CD4-positive, CD25-positive, alpha-beta regulatory T cell (primary cell): ENCODE results near the gene SESN3. TPM values are rescaled to one million over a fixed set of nuclear protein-coding genes. Genes with fewer than 3 reads are reported as not detected.
"Not testable (repeated sequence)": the region's sequence is repeated elsewhere in the genome, so short reads cannot be mapped to it uniquely, and the experiment has no call there.

Experiments
- ATAC-seq, 2 donors: fragments of 150-1000 bp; cut with Tn5 transposase; one replicate each; pipeline ENCODE4 v1.10.0; 2021; ENCODE audit warnings: low read depth in 2 of 2, moderate number of reproducible peaks in 2 of 2, moderate library complexity in 1 of 2
- DNase-seq, 3 donors: peaks; one replicate each; pipeline versions ENCODE4 v3.0.0 to v3.0.0-alpha.2; 2012 to 2022; ENCODE audit warnings: mixed read lengths in 1 of 3
- H3K27ac ChIP-seq: one replicate; pipeline ENCODE4 v1.7.0; 2013; ENCODE audit warnings: mild to moderate bottlenecking, low read length; ENCODE audit not compliant: insufficient read depth, poor library complexity, severe bottlenecking
- H3K27me3 ChIP-seq: one replicate; pipeline ENCODE4 v1.7.0; 2013; ENCODE audit warnings: low read length; ENCODE audit not compliant: control insufficient read depth, insufficient read depth
- H3K36me3 ChIP-seq: one replicate; pipeline ENCODE4 v1.7.0; 2013; ENCODE audit warnings: mild to moderate bottlenecking, low read length, moderate library complexity; ENCODE audit not compliant: control insufficient read depth, insufficient read depth
- H3K4me1 ChIP-seq: 2 replicates; pipeline ENCODE4 v1.7.0; 2013; ENCODE audit warnings: mild to moderate bottlenecking, low read length; ENCODE audit not compliant: insufficient read depth, control insufficient read depth, poor library complexity, severe bottlenecking
- H3K4me3 ChIP-seq: one replicate; pipeline ENCODE4 v1.7.0; 2013; ENCODE audit warnings: low read depth, mild to moderate bottlenecking, low read length, moderate library complexity
- H3K9me3 ChIP-seq, 2 experiments: 1 replicate in 1 of 2; 2 replicates in 1 of 2; pipeline ENCODE4 v1.7.0; 2013; ENCODE audit warnings: low read length in 2 of 2, mild to moderate bottlenecking in 1 of 2, moderate library complexity in 1 of 2; ENCODE audit not compliant: control insufficient read depth in 2 of 2
- H3K27ac Mint-ChIP-seq, 3 donors: one replicate each; pipeline ENCODE4 v1.8.0; 2020 to 2022; ENCODE audit warnings: mild to moderate bottlenecking in 3 of 3, mixed read lengths in 3 of 3, moderate library complexity in 2 of 3
- H3K27me3 Mint-ChIP-seq: one replicate; pipeline ENCODE4 v1.8.0; 2022; ENCODE audit warnings: mild to moderate bottlenecking, mixed read lengths
- H3K36me3 Mint-ChIP-seq: one replicate; pipeline ENCODE4 v1.8.0; 2020; ENCODE audit warnings: mixed read lengths
- H3K4me1 Mint-ChIP-seq, 4 donors: one replicate each; pipeline ENCODE4 v1.8.0; 2020 to 2022; ENCODE audit warnings: mixed read lengths in 4 of 4, mild to moderate bottlenecking in 1 of 4
- H3K4me3 Mint-ChIP-seq, 4 donors: one replicate each; pipeline ENCODE4 v1.8.0; 2020 to 2022; ENCODE audit warnings: mild to moderate bottlenecking in 4 of 4, mixed read lengths in 4 of 4, moderate library complexity in 3 of 4
- H3K9me3 Mint-ChIP-seq, 7 donors: one replicate each; pipeline ENCODE4 v1.8.0; 2020 to 2022; ENCODE audit warnings: mixed read lengths in 7 of 7, mild to moderate bottlenecking in 3 of 7, moderate library complexity in 2 of 7
- polyA plus RNA-seq, 4 donors: library from polyadenylated mRNA; unstranded; fragments of 300-500 nt; fragmentation: Illumina TruSeq; gene quantifications; one replicate each; pipeline ENCODE4 v1.2.3, GENCODE V29; 2021
- total RNA-seq: library from RNA; stranded (reverse); gene quantifications from one replicate; pipeline ENCODE4 v1.2.3, GENCODE V29; 2022

Gene SESN3
- total and polyA plus RNA-seq, 5 donors from 2014 or later: 4.2 to 73.3 (median 7.4) TPM

DNA sequence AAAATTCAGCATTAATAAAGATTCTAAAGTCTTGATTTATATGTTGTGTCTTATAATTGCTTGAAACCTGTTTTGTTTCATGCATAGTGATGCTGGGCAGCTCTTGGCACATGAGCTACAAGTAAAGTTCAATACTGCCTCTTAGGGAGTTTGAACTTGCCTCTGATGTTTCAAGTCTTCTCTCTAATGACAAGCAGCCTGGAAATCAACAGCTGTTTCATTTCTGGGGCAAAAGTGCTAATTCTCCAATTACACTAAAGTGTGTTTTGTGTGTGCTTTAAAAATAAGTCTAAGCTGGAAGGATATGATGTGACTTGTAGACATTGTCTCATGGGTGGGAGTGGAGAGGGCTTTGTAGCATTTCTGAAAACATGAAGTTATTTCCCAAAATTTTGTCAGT lies 23.7 kb upstream of the SESN3 start:
- peak overlapping the region; percentile 83 to 93 (median 83) for H3K27ac Mint-ChIP-seq
- H3K4me1 Mint-ChIP-seq: peaks cover 21 to 55% (median 46%) of the 10 kb centered on the region in 4 donors
- DNase-seq (no peak), ATAC-seq (peak in 1 of 2 donors; percentile 2)
- H3K27me3 Mint-ChIP-seq: no peaks in the 10 kb centered on the region
- peak overlapping the region; percentile 75 for H3K27ac ChIP-seq
- H3K4me1 ChIP-seq: peaks cover 37% of the 10 kb centered on the region
- H3K36me3 ChIP-seq: no peaks in the 10 kb centered on the region
- no peaks in the 10 kb centered on the region for H3K27me3 ChIP-seq
- H3K9me3 Mint-ChIP-seq: no peaks in the 10 kb centered on the region
- no peaks in the 10 kb centered on the region for H3K36me3 Mint-ChIP-seq
- no peaks in the 10 kb centered on the region for H3K9me3 ChIP-seq
- peak overlapping the region in 3 of 4 donors; percentile 71 to 89 (median 87) for H3K4me3 Mint-ChIP-seq
- peak overlapping the region; percentile 93 for H3K4me3 ChIP-seq

DNA sequence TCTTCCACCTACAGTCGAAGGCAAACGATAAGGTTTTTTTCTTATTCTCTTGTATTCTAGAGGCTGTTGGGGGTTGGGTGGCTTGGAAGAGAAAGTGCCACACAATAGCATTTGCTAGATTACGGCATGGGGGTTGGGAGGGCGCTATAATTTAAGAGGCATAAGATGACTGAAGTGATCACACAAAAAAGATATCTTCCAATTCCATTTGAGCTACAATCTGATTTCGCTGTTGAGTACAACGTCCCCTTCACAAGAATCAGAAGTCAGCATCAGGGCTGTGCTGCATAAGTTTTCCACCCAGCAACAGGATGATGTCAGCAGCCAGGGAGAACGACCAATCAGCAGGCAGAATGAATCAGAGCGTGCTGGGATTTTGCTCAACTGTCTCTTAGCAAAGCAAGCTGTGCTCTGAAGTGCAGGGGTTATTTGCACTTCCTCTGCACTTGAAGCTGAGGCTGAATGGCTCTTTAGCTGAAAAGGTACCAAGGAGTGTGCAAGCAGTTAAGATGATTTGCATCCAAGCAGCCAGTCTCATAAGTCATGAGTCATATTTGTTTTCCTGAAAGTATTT lies 23.2 kb upstream of the SESN3 start:
- H3K27ac Mint-ChIP-seq: peak overlapping the region; percentile 83 to 97 (median 93)
- ATAC-seq: peak; percentile 98 to 99
- no peaks in the 10 kb centered on the region for H3K27me3 Mint-ChIP-seq
- Histone ChIP-seq H3K4me1 (peaks cover 37% of the 10 kb centered on the region), H3K9me3 (no peaks in the 10 kb centered on the region), H3K4me3 (peak overlapping the region; percentile 93), H3K27ac (peak overlapping the region; percentile 75), H3K27me3 (no peaks in the 10 kb centered on the region), H3K36me3 (no peaks in the 10 kb centered on the region)
- no peaks in the 10 kb centered on the region for H3K36me3 Mint-ChIP-seq
- H3K4me1 Mint-ChIP-seq: peaks cover 21 to 55% (median 46%) of the 10 kb centered on the region in 4 donors
- peak overlapping the region; percentile 71 to 89 (median 86) for H3K4me3 Mint-ChIP-seq
- DNase-seq: peak; percentile 71 to 95 (median 87)
- H3K9me3 Mint-ChIP-seq: no peaks in the 10 kb centered on the region

DNA sequence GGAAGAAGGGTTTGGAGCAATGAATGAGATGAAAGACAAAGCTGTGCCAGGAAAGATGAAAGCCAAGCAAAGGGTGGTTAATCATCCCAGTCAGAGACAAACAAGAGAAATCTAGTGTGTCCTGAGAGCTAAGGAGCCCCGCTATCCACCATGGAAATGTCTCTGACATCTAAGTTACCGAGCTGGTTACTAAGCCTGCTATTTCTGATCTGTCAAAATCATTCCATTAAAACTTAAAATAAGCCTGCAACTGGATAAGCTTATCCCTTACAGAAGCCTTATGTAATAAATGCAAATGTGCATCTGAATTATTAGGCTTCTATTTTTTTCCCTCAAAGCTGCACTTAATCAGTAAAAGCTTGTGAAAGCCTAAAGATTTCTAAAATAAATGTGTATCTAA lies 22.1 kb upstream of the SESN3 start:
- Histone ChIP-seq H3K4me1 (peaks cover 37% of the 10 kb centered on the region), H3K36me3 (no peaks in the 10 kb centered on the region), H3K27me3 (no peaks in the 10 kb centered on the region), H3K4me3 (no peak overlapping the region), H3K27ac (peak overlapping the region; percentile 75), H3K9me3 (no peaks in the 10 kb centered on the region)
- DNase-seq: no peak
- Mint-ChIP-seq H3K4me1 (peaks cover 21 to 60% (median 49%) of the 10 kb centered on the region in 4 donors), H3K4me3 (peak overlapping the region in 3 of 4 donors; percentile 17 to 86 (median 22)), H3K27ac (peak overlapping the region in 2 of 3 donors; percentile 72 to 93), H3K36me3 (no peaks in the 10 kb centered on the region), H3K27me3 (no peaks in the 10 kb centered on the region), H3K9me3 (peaks cover 0 to 2% (median 0%) of the 10 kb centered on the region in 7 donors)
- no peak for ATAC-seq

- Mint-ChIP-seq H3K4me3 (peak overlapping the region in 2 of 4 donors; percentile 22 to 43), H3K4me1 (peaks cover 21 to 58% (median 48%) of the 10 kb centered on the region in 4 donors), H3K27me3 (no peaks in the 10 kb centered on the region), H3K9me3 (peaks cover 0 to 2% (median 0%) of the 10 kb centered on the region in 7 donors), H3K36me3 (no peaks in the 10 kb centered on the region), H3K27ac (peak overlapping the region in 2 of 3 donors; percentile 72 to 93)
- ATAC-seq (no peak), DNase-seq (no peak)
- H3K4me1 ChIP-seq: peaks cover 37% of the 10 kb centered on the region
- peak overlapping the region; percentile 75 for H3K27ac ChIP-seq
- no peaks in the 10 kb centered on the region for H3K9me3 ChIP-seq
- no peaks in the 10 kb centered on the region for H3K36me3 ChIP-seq
- H3K4me3 ChIP-seq: no peak overlapping the region
- no peaks in the 10 kb centered on the region for H3K27me3 ChIP-seq
Measured at GRCh38 chr11:95252586-95252985, 21.6 kb upstream of the SESN3 start.

DNA sequence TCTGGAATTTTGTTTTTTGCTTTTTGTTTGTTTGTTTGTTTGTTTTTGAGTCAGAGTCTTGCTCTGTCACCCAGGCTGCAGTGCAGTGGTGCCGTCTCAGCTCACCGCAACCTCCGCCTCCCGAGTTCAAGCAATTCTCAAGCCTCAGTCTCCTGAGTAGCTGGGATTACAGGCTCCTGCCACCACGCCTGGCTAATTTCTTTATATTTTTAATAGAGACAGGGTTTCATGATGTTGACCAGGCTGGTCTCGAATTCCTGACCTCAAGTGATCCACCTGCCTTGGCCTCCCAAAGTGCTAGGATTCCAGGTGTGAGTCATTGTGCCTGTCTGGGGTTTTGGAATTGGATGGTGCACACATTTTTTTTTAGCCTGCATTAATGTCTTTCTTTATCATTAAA lies 20.9 kb upstream of the SESN3 start:
- H3K27ac Mint-ChIP-seq: peak overlapping the region; percentile 21 to 93 (median 64)
- DNase-seq, H3K27ac ChIP-seq, H3K4me3 ChIP-seq, H3K36me3 Mint-ChIP-seq, H3K27me3 ChIP-seq, H3K9me3 Mint-ChIP-seq, H3K4me3 Mint-ChIP-seq, H3K27me3 Mint-ChIP-seq, H3K36me3 ChIP-seq, H3K9me3 ChIP-seq, ATAC-seq: not testable (repeated sequence)
- H3K4me1 Mint-ChIP-seq: peaks cover 20 to 58% (median 45%) of the 10 kb centered on the region in 4 donors
- peaks cover 37% of the 10 kb centered on the region for H3K4me1 ChIP-seq

GRCh38 chr11:95248666-95249467 lies 17.9 kb upstream of the SESN3 start:
- Mint-ChIP-seq H3K4me1 (peaks cover 0 to 34% (median 17%) of the 10 kb centered on the region in 4 donors), H3K27ac (no peak overlapping the region), H3K4me3 (no peak overlapping the region), H3K9me3 (peaks cover 0 to 2% (median 0%) of the 10 kb centered on the region in 7 donors), H3K27me3 (peaks cover 10% of the 10 kb centered on the region), H3K36me3 (no peaks in the 10 kb centered on the region)
- Histone ChIP-seq H3K27me3 (no peaks in the 10 kb centered on the region), H3K4me3 (no peak overlapping the region), H3K36me3 (no peaks in the 10 kb centered on the region), H3K9me3 (no peaks in the 10 kb centered on the region), H3K27ac (no peak overlapping the region), H3K4me1 (peaks cover 8% of the 10 kb centered on the region)
- ATAC-seq: no peak
- DNase-seq: no peak

DNA sequence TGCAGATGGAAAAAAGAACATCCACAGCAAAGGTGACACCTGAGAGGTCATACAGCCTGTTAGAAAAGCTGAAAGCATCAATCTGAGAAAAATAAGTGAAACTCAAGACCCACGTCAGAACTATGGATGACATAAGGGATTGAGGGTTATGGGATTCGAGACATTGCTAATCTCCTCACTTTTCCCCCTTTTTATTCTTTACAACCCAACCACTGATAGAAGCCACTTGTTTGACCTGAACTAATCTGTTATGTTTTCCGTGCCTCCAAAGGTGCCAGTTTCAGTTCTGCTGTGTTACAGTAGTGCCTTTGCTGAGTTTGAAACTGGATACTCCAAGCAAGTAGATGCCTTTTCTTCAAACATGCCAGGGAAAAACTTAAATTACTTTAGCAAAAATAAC lies 16.9 kb upstream of the SESN3 start:
- ATAC-seq: no peak
- no peak overlapping the region for H3K4me3 Mint-ChIP-seq
- Histone ChIP-seq H3K9me3 (no peaks in the 10 kb centered on the region), H3K4me1 (no peaks in the 10 kb centered on the region), H3K4me3 (no peak overlapping the region), H3K27ac (no peak overlapping the region), H3K36me3 (no peaks in the 10 kb centered on the region), H3K27me3 (no peaks in the 10 kb centered on the region)
- peaks cover 0 to 2% (median 0%) of the 10 kb centered on the region in 7 donors for H3K9me3 Mint-ChIP-seq
- H3K36me3 Mint-ChIP-seq: no peaks in the 10 kb centered on the region
- H3K27ac Mint-ChIP-seq: no peak overlapping the region
- H3K27me3 Mint-ChIP-seq: peaks cover 10% of the 10 kb centered on the region
- DNase-seq: no peak
- peaks cover 0 to 25% (median 10%) of the 10 kb centered on the region in 4 donors for H3K4me1 Mint-ChIP-seq
